GM12865 (cell line): ENCODE measurements around the gene PIEZO2.

Source experiments
- DNase-seq: peaks from one replicate; pipeline ENCODE4 v3.0.0; 2010; ENCODE audit warnings: low read depth
- H3K4me3 ChIP-seq: 2 replicates; pipeline ENCODE4 v1.5.1; 2011; ENCODE audit warnings: mild to moderate bottlenecking, low read depth, low read length, control low read depth
- TF ChIP-seq, protein P1 (sequence below): IDR thresholded peaks from 2 replicates; pipeline ENCODE4 v1.5.1; 2011; ENCODE audit warnings: low read length, control low read depth, low read depth, inconsistent platforms; ENCODE audit not compliant: insufficient read depth; ENCODE audit errors: missing control alignments

PIEZO2 gene

DNA sequence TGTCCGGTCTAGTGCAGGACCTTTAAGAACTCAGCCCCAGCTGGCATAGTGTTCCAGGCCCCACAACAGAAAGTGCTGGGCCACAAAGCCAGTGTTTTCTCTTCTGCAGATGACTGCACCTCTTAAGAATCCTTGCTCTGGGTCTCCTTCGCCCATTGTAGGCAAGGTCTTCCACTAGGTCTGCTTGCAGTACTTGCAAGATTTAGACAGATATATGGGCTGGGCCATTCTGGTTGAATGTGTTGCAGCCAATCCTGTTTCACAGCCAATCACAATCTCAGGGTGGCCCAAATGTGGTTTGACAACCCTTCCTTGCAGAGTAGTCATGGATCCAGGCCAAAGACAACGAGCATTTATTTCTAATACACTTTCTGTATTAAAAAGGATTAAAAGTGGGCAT, 13.1 kb upstream of the PIEZO2 start:
- H3K4me3 ChIP-seq = no peak overlapping the region
- DNase-seq = no peak
- TF ChIP-seq, protein P1, sequence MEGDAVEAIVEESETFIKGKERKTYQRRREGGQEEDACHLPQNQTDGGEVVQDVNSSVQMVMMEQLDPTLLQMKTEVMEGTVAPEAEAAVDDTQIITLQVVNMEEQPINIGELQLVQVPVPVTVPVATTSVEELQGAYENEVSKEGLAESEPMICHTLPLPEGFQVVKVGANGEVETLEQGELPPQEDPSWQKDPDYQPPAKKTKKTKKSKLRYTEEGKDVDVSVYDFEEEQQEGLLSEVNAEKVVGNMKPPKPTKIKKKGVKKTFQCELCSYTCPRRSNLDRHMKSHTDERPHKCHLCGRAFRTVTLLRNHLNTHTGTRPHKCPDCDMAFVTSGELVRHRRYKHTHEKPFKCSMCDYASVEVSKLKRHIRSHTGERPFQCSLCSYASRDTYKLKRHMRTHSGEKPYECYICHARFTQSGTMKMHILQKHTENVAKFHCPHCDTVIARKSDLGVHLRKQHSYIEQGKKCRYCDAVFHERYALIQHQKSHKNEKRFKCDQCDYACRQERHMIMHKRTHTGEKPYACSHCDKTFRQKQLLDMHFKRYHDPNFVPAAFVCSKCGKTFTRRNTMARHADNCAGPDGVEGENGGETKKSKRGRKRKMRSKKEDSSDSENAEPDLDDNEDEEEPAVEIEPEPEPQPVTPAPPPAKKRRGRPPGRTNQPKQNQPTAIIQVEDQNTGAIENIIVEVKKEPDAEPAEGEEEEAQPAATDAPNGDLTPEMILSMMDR = no peak

DNA sequence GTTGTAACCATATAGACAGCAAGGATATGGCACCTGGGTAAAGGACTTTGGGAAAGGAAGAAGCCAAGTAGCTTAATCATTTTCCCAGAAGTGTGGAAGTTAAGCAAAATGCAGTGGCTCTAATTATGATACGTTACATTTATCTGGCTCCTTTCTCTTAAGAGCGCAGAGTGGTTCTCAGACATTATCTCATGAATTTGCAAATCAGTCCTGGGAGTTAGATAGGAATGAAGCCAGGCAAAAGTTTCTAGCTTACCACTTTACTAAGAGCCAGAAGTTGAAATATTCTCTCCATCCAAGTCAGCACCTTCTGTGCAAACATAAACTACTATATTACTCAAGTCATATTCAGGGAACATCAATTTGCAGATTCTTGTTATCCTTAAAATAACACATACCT, 10.9 kb upstream of the PIEZO2 start:
- no peak for DNase-seq
- H3K4me3 ChIP-seq = no peak overlapping the region
- TF ChIP-seq, protein P1 = no peak

DNA sequence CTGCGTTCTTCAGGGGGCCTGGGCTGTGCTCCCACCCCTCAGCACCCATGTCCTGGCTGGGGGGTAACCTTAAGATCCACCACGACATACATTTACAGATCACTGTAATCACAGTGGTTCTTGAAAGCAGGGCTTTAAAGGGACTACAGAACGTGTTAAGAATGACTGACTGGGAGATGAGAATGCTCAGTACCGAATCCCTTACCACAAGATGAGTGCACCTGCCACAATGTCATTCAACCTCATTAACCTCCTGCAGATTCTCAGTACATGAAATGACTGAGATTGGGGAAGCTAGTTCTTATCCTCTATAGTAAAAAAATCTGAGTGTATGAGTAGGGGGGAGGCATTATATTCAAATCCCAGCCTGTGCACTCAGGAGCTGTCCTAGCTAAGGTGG, 10.5 kb upstream of the PIEZO2 start:
- TF ChIP-seq, protein P1 = no peak
- peak; percentile 64 for DNase-seq
- no peak overlapping the region for H3K4me3 ChIP-seq

DNA sequence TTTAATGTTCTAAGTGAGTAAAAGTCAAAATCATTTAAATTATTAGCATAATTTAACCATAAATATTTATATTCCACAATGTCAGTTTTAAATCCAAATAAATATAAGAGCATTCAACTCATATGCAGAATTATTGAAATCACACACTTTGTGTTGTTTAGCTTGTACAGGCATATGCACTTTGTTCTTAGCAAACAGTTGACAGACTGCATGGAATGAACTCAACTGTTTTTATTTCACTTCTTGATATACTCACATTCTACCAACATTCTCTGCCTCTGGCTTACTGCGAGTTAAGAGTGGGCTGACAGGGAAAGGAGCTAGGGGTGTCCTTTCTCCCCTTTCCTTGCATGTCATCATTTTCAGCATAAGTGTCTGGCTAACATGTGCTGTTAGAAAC, 7.6 kb upstream of the PIEZO2 start:
- TF ChIP-seq, protein P1 = no peak
- H3K4me3 ChIP-seq = no peak overlapping the region
- DNase-seq = no peak

DNA sequence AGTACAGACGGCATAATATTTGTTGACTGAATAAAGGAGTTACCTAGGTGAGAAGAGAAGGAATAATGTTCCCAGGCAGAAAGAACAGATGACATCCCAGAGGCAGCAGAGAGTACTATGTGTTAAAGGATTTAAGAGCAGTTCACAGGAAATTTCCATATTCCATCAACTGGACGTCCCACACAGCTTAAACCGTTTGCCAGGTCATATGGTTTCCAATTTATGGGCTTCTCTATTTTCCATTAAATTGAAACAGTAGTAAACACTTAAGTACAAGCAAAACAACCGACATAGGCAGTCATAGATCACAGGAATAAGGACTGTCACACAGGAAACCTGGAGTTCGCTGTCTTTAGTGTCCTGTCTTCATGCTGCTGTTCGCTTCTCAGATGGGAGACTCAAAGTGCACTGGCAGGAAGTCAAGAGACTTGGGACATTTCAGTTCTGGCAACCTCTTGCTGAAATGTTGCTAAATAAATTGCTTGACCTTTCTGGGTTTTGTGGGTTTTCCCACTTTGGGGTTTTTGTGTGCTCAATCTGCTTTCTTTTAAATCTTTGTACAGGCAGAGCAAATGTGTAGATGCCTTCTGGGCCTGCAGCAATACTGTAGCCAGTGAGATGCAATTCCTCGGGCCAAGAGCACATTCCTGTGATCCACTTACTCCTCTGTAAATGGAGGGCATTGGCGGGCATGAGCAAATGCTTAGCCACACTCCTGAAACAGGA, 5.8 kb upstream of the PIEZO2 start:
- no peak overlapping the region for H3K4me3 ChIP-seq
- TF ChIP-seq, protein P1 = no peak
- DNase-seq = peak; percentile 21

DNA sequence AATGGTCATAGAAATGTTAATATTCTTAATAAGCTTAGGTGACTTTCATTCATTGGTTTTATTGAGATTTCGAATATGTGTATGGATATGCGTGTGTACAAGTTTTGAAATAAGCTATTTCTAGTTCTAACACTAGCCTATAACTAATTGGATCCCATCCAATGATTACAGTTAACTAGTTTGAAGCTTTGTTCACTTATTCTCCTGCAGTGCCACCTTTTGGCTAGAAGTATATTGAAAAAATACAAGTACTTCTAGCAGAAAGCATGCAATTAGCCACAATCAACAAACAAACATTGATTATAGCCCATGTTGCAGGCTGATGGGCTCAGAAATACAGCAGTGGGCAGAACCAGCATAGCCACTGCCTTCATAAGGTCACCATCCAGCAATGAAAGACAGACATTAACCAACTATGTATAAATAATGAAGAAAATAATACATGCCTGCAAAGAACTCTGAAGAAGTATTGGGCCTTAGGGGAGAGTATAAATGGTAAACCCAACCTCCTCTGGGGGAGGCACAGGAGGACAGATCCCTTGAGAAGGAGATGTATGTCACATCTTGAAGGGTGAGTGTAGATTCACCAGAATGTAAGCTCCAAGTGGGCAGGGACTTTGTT, 5.1 kb upstream of the PIEZO2 start:
- TF ChIP-seq, protein P1 = peak; percentile 45
- peak; percentile 72 for DNase-seq
- no peak overlapping the region for H3K4me3 ChIP-seq
